22Rv1 (cell line): ENCODE results near the gene LACTB.
"Not testable (repeated sequence)": the region's sequence is repeated elsewhere in the genome, so short reads cannot be mapped to it uniquely, and the experiment has no call there.

ENCODE experiments used
- ZFX ChIP-seq: fragments of 450-650 bp; IDR thresholded peaks from 2 replicates; pipeline ENCODE4 v1.6.1; 2017; ENCODE audit warnings: antibody characterized with exemption, borderline replicate concordance
- TF ChIP-seq, protein P1 (sequence below): fragments of 450-650 bp; IDR thresholded peaks from 2 replicates; pipeline ENCODE4 v1.5.1; 2017; ENCODE audit warnings: mild to moderate bottlenecking

DNA sequence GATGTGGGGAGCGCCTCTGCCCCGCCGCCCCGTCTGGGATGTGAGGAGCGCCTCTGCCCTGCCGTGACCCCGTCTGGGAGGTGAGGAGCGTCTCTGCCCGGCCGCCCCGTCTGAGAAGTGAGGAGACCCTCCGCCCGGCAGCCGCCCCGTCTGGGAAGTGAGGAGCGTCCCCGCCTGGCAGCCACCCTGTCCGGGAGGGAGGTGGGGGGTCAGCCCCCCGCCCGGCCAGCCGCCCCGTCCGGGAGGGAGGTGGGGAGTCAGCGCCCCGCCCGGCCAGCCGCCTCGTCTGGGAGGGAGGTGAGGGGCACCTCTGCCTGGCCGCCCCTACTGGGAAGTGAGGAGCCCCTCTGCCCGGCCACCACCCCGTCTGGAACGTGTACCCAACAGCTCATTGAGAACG is 22.8 kb upstream of the LACTB start:
- TF ChIP-seq, protein P1, sequence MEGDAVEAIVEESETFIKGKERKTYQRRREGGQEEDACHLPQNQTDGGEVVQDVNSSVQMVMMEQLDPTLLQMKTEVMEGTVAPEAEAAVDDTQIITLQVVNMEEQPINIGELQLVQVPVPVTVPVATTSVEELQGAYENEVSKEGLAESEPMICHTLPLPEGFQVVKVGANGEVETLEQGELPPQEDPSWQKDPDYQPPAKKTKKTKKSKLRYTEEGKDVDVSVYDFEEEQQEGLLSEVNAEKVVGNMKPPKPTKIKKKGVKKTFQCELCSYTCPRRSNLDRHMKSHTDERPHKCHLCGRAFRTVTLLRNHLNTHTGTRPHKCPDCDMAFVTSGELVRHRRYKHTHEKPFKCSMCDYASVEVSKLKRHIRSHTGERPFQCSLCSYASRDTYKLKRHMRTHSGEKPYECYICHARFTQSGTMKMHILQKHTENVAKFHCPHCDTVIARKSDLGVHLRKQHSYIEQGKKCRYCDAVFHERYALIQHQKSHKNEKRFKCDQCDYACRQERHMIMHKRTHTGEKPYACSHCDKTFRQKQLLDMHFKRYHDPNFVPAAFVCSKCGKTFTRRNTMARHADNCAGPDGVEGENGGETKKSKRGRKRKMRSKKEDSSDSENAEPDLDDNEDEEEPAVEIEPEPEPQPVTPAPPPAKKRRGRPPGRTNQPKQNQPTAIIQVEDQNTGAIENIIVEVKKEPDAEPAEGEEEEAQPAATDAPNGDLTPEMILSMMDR: not testable (repeated sequence)
- TF ChIP-seq ZFX: not testable (repeated sequence)
